Lower lobe of right lung (tissue), 2 donors: Measurements from ENCODE around the gene GPR32. TPM values are rescaled to one million over a fixed set of nuclear protein-coding genes. Genes with fewer than 3 reads are reported as not detected.
"Not testable (repeated sequence)": the region's sequence is repeated elsewhere in the genome, so short reads cannot be mapped to it uniquely, and the experiment has no call there.

ENCODE experiments used
- ATAC-seq, 2 donors: fragments of 200-7000 bp; cut with Tn5 transposase; one replicate each; pipeline ENCODE4 v1.9.1; 2020 to 2022; ENCODE audit warnings: mild to moderate bottlenecking in 2 of 2, moderate library complexity in 2 of 2
- DNase-seq: peaks from one replicate; pipeline ENCODE4 v3.0.0-alpha.2; 2020
- H3K27ac ChIP-seq: fragments of 200-600 bp; one replicate; pipeline ENCODE4 v1.8.0; 2022
- H3K27me3 ChIP-seq: fragments of 200-600 bp; one replicate; pipeline ENCODE4 v1.8.0; 2022; ENCODE audit warnings: low read depth
- H3K36me3 ChIP-seq: fragments of 200-600 bp; one replicate; pipeline ENCODE4 v1.8.0; 2022; ENCODE audit warnings: mild to moderate bottlenecking
- H3K4me1 ChIP-seq: fragments of 200-600 bp; one replicate; pipeline ENCODE4 v1.8.0; 2022
- H3K4me3 ChIP-seq: fragments of 200-600 bp; one replicate; pipeline ENCODE4 v1.8.0; 2022; ENCODE audit warnings: mild to moderate bottlenecking
- H3K9me3 ChIP-seq: fragments of 200-600 bp; one replicate; pipeline ENCODE4 v1.8.0; 2022
- intact Hi-C: fragments of 100-400 bp; cut with DNase I; formaldehyde crosslinking; loops from one replicate; pipeline ENCODE4 v1.11.0; 2022
- total RNA-seq: library from RNA; stranded (reverse); fragmentation: NEBNext Ultra II Directional; extraction: Animal tissue kit (Norgen Biotek cat#: 25700); gene quantifications from one replicate; pipeline ENCODE4 v1.2.1, GENCODE V29; 2021
- TF ChIP-seq, protein P1 (sequence below): fragments of 200-600 bp; IDR thresholded peaks from one replicate; pipeline ENCODE4 v1.8.0; 2022; ENCODE audit warnings: antibody characterized with exemption, mild to moderate bottlenecking
- donor health status: DM: no; HTN: yes; CAD: no; lungs with severe emphysema.

GPR32 gene
- total RNA-seq, 1 donor from 2014 or later = not detected

DNA sequence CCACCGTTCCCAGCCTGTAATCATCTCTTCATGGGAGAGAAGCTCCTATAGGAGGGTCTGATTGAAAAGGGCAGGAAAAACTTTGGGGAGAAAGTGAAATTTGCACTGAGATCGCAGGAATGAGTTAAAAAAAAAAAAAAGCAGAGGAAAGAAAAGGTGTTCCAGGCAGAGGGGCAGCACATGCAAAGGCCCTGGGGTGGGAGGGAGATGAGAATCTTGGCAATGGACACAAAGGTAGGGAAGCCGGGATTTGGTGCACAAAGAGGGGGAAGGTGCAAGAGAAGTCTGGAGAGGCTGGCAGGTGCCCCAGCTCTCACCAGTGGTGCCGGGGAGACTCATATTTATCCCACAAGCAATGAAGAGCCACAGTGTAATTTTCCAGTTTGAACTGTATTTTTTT lies 16.4 kb upstream of the GPR32 start:
- Histone ChIP-seq H3K27me3 (peaks cover 24% of the 10 kb centered on the region), H3K9me3 (no peaks in the 10 kb centered on the region), H3K27ac (no peak overlapping the region), H3K36me3 (no peaks in the 10 kb centered on the region), H3K4me1 (no peaks in the 10 kb centered on the region), H3K4me3 (no peak overlapping the region)
- no peak for ATAC-seq
- TF ChIP-seq, protein P1, sequence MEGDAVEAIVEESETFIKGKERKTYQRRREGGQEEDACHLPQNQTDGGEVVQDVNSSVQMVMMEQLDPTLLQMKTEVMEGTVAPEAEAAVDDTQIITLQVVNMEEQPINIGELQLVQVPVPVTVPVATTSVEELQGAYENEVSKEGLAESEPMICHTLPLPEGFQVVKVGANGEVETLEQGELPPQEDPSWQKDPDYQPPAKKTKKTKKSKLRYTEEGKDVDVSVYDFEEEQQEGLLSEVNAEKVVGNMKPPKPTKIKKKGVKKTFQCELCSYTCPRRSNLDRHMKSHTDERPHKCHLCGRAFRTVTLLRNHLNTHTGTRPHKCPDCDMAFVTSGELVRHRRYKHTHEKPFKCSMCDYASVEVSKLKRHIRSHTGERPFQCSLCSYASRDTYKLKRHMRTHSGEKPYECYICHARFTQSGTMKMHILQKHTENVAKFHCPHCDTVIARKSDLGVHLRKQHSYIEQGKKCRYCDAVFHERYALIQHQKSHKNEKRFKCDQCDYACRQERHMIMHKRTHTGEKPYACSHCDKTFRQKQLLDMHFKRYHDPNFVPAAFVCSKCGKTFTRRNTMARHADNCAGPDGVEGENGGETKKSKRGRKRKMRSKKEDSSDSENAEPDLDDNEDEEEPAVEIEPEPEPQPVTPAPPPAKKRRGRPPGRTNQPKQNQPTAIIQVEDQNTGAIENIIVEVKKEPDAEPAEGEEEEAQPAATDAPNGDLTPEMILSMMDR = no peak
- intact Hi-C loops = no loop called here
- DNase-seq = no peak

DNA sequence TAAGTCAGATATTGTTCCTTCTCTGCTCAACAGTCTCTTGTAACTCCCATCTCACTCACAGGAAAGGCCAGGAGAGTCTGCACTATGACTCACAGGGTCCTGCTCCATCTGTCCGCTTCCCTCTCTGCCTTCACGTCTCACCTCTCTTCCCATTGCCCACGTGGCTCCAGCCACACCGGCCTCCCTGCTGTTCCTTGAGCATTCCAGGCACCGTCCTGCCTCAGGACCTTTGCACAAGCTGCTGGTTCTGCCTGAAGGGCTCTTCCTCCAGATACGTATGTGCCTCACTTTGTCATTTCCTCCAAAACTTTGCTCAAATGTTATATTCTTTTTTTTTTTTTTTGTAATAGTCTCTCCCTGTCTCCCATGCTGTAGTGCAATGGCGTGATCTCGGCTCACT lies 14.0 kb upstream of the GPR32 start:
- ATAC-seq, H3K4me1 ChIP-seq, DNase-seq, H3K36me3 ChIP-seq, H3K27ac ChIP-seq, H3K4me3 ChIP-seq, H3K9me3 ChIP-seq, intact Hi-C loops: not testable (repeated sequence)
- H3K27me3 ChIP-seq = peaks cover 24% of the 10 kb centered on the region

DNA sequence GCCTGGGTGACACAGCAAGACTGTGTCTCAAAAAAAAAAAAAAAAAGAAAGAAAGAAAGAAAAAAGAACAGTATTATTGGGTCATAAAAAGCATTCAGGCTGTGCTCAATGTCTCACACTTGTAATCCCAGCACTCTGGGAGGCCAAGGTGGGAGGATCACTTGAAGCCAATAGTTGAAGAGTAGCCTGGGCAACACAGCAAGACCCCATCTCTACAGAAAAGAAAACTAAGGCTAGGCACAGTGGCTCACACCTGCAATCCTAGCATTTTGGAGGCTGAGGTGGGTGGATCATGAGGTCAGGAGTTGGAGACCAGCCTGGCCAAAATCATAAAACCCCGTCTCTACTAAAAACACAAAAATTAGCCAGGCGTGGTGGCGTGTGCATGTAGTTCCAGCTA lies 12.6 kb upstream of the GPR32 start:
- H3K4me3 ChIP-seq, ATAC-seq, H3K36me3 ChIP-seq, H3K27ac ChIP-seq, H3K4me1 ChIP-seq, DNase-seq, intact Hi-C loops, H3K9me3 ChIP-seq: not testable (repeated sequence)
- H3K27me3 ChIP-seq = peaks cover 24% of the 10 kb centered on the region

DNA sequence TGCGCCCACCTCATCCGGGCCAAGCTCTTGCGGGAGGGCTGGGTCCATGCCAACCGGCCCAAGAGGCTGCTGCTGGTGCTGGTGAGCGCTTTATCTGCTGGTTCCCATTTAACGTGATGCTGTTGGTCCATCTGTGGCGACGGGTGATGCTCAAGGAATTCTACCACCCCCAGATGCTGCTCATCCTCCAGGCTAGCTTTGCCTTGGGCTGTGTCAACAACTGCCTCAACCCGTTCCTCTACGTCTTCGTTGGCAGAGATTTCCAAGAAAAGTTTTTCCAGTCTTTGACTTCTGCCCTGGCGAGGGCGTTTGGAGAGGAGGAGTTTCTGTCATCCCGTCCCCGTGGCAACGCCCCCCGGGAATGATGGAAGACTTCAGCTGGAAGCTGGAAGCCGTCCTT lies 11.2 kb upstream of the GPR32 start:
- intact Hi-C loops, DNase-seq, ATAC-seq, H3K4me3 ChIP-seq, H3K27ac ChIP-seq, H3K9me3 ChIP-seq, H3K36me3 ChIP-seq, H3K4me1 ChIP-seq: not testable (repeated sequence)
- H3K27me3 ChIP-seq = peaks cover 14% of the 10 kb centered on the region

DNA sequence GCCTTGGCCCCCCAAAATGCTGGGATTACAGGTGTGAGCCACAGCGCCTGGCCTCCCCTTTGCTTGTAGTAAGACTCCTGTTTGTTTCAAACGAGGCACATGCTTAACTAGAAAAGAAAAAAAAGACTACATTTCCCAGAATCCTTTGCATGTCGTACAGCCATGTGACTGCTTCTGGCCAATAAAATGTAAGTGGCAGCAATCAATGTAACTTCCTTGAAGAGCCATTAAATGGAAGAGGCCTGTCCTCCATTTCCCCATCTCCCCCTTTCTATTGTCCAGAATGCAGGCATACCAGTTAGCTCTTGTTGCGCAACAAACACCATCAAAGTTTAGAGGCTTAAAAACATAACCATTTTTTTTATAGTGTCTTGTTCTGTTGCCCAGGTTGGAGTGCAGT lies 10.4 kb upstream of the GPR32 start:
- intact Hi-C loops = no loop called here
- ATAC-seq (no peak), DNase-seq (no peak)
- no peak overlapping the region for H3K27ac ChIP-seq
- no peaks in the 10 kb centered on the region for H3K4me1 ChIP-seq
- H3K4me3 ChIP-seq = no peak overlapping the region
- TF ChIP-seq, protein P1 = no peak
- H3K36me3 ChIP-seq = no peaks in the 10 kb centered on the region
- H3K9me3 ChIP-seq = no peaks in the 10 kb centered on the region
- peaks cover 9% of the 10 kb centered on the region for H3K27me3 ChIP-seq

DNA sequence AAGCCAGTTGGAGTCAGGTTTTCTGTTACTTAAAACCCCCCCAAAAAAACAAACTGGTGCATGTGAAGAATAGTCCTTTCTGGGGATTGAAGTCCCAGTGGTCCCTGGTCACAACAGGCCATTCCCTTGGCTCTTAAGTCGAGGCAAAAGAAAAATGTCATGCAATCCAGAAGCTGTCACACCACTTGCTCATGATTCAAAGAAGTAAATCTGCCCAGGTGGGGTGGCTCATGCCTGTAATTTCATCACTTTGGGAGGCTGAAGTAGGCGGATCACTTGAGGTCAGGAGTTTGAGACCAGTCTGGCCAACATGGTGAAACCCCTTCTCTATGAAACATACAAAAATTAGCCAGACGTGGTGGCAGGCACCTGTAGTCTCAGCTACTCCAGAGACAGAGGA lies 8.8 kb upstream of the GPR32 start:
- ATAC-seq, intact Hi-C loops, H3K9me3 ChIP-seq, H3K27me3 ChIP-seq, H3K27ac ChIP-seq, H3K4me1 ChIP-seq, DNase-seq, H3K36me3 ChIP-seq, H3K4me3 ChIP-seq: not testable (repeated sequence)

DNA sequence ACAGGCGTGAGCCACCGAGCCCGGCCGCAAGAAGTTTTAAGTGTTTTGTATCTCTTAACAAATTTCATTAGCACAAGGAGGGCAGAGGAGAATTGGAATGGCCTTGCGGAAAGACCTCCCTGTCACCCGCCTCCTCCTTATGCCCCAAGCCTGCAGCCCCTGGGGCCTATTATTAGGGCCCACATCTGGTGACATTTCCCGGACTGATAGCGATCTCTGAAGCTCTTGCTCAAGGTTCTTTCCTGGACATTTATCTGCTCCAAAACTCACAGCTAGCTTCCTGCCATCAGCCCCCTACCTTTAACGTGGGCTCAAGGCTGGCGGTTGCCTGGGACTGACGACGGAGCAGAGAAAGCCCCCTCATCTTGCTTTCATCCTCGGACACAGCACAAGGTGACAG lies 6.7 kb upstream of the GPR32 start:
- H3K9me3 ChIP-seq, H3K27ac ChIP-seq, intact Hi-C loops, ATAC-seq, H3K4me3 ChIP-seq, H3K27me3 ChIP-seq, DNase-seq, H3K4me1 ChIP-seq, H3K36me3 ChIP-seq: not testable (repeated sequence)

DNA sequence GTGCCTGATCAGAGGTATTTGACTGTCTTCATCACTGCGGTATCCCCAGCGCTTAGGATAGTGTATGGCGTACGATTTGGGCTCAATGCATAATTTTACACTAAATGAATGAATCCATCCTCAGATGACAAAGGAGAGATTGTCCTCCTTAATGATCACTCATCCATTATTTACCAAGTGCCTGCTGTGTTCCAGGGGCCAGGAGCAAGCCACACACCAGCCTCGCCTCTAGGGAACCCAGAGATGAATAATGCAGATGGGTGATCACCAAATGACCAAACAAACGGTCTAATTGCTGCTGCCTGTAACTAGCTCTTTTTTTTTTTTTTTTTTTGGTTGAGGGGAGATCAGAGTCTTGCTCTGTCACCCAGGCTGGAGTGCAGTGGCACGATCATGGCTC lies 5.9 kb upstream of the GPR32 start:
- TF ChIP-seq, protein P1 = no peak
- H3K27ac ChIP-seq = no peak overlapping the region
- H3K4me1 ChIP-seq = no peaks in the 10 kb centered on the region
- no peak overlapping the region for H3K4me3 ChIP-seq
- H3K27me3 ChIP-seq = peaks cover 11% of the 10 kb centered on the region
- intact Hi-C loops = no loop called here
- DNase-seq (no peak), ATAC-seq (no peak)
- no peaks in the 10 kb centered on the region for H3K9me3 ChIP-seq
- H3K36me3 ChIP-seq = no peaks in the 10 kb centered on the region

DNA sequence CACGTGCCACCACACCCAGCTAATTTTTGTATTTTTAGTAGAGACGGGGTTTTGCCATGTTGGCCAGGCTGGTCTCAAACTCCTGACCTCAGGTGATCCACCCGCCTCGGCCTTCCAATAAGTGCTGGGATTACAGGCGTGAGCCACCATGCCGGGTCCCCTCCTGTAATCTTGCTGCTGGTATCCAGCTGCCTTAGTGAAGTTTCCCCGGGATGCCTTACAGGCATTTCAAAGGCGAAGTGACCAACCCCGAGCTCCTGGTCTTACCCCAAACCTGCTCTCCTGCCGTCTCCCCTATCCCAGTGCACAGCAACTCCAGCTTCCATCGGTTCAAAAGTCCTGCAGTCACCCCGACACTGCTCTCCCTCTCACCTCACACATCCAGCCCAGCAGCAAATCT lies 3.5 kb upstream of the GPR32 start:
- DNase-seq, H3K4me3 ChIP-seq, H3K36me3 ChIP-seq, H3K4me1 ChIP-seq, intact Hi-C loops, H3K27ac ChIP-seq, ATAC-seq, H3K9me3 ChIP-seq: not testable (repeated sequence)
- H3K27me3 ChIP-seq = peaks cover 19% of the 10 kb centered on the region

DNA sequence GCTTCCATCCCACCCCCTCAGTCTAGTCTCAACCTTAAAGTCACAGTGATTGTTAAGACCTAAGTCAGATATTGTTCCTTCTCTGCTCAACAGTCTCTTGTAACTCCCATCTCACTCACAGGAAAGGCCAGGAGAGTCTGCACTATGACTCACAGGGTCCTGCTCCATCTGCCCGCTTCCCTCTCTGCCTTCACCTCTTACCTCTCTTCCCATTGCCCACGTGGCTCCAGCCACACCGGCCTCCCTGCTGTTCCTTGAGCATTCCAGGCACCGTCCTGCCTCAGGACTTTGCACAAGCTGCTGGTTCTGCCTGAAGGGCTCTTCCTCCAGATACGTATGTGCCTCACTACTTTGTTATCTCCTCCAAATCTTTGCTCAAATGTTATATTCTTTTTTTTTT lies 3.0 kb upstream of the GPR32 start:
- H3K27me3 ChIP-seq = peaks cover 22% of the 10 kb centered on the region
- H3K27ac ChIP-seq, H3K4me3 ChIP-seq, intact Hi-C loops, ATAC-seq, DNase-seq, H3K36me3 ChIP-seq, H3K9me3 ChIP-seq, H3K4me1 ChIP-seq: not testable (repeated sequence)
